Stomach (tissue), 9 donors: ENCODE results near the gene SUMO1. TPM values are rescaled to one million over a fixed set of nuclear protein-coding genes. Genes with fewer than 3 reads are reported as not detected.

ENCODE experiments used
- DNase-seq, 2 donors: peaks; one replicate each; pipeline versions ENCODE4 v3.0.0 to v3.0.0-alpha.2; 2013 to 2019
- H3K27ac ChIP-seq, 5 donors: fragments of 200-600 bp in 4 of 5; sonication (generic) in 4 of 5; one replicate each; pipeline ENCODE4 v1.5.1; 2013 to 2019; ENCODE audit warnings: mild to moderate bottlenecking in 1 of 5, moderate library complexity in 1 of 5
- H3K27me3 ChIP-seq, 3 donors: fragments of 200-600 bp; sonication (generic); one replicate each; pipeline ENCODE4 v1.5.1; 2017 to 2019; ENCODE audit warnings: mixed run types in 1 of 3
- H3K36me3 ChIP-seq, 4 donors: fragments of 200-600 bp; sonication (generic); 1 replicate in 3 of 4; 2 replicates in 1 of 4; pipeline ENCODE4 v1.5.1; 2016 to 2019
- H3K4me1 ChIP-seq, 4 donors: fragments of 200-600 bp; sonication (generic); one replicate each; pipeline ENCODE4 v1.5.1; 2016 to 2019
- H3K4me3 ChIP-seq, 4 donors: fragments of 200-600 bp; sonication (generic) in 3 of 4; one replicate each; pipeline ENCODE4 v1.5.1; 2016 to 2019; ENCODE audit warnings: mild to moderate bottlenecking in 1 of 4
- H3K9me3 ChIP-seq, 4 donors: fragments of 200-600 bp; sonication (generic); one replicate each; pipeline ENCODE4 v1.5.1; 2016 to 2019
- EP300 ChIP-seq: sonication (generic); formaldehyde crosslinking; IDR thresholded peaks from one replicate; pipeline ENCODE4 v1.6.1; 2017; ENCODE audit warnings: antibody characterized with exemption
- POLR2A ChIP-seq, 4 donors: fragments of 450-650 bp; IDR thresholded peaks; one replicate each; pipeline ENCODE4 v1.6.1; 2016; ENCODE audit warnings: antibody characterized with exemption in 4 of 4, control low read depth in 2 of 4, mild to moderate bottlenecking in 1 of 4, moderate library complexity in 1 of 4
- POLR2AphosphoS5 ChIP-seq, 3 donors: sonication (generic); formaldehyde crosslinking; IDR thresholded peaks; one replicate each; pipeline ENCODE4 v1.6.1; 2016; ENCODE audit warnings: antibody characterized with exemption in 3 of 3
- WGBS, 5 donors: extraction: QIAGEN DNeasy Blood & Tissue Kit in 3 of 5; methylation state at CpG; one replicate each; pipeline versions ENCODE4 v1.1.5 to v1.1.7; 2013 to 2018; 5-methylcytosine and 5-hydroxymethylcytosine counted together
- intact Hi-C: fragments of 100-400 bp; cut with DNase I; formaldehyde crosslinking; loops from one replicate; pipeline ENCODE4 v1.15.1; 2023; ENCODE audit warnings: low total_unique reads
- polyA plus RNA-seq, 3 donors: library from polyadenylated mRNA; stranded (reverse); fragments of 200-250 nt; gene quantifications; one replicate each; pipeline ENCODE4 v1.2.3, GENCODE V29; 2013
- total RNA-seq, 5 donors: library from RNA; depleted of rRNA; stranded (reverse); fragments of >200 nt; gene quantifications; one replicate each; pipeline versions ENCODE4 v1.1.0 to v1.2.3, GENCODE V29; 2014 to 2016
- TF ChIP-seq, protein P1 (sequence below), 7 experiments: fragments of 450-650 bp in 4 of 7; fragments of 200-600 bp in 3 of 7; sonication (generic) in 3 of 7; IDR thresholded peaks; one replicate each; pipeline ENCODE4 v1.5.1; 2016 to 2019; ENCODE audit warnings: antibody characterized with exemption in 7 of 7, control low read depth in 2 of 7, mild to moderate bottlenecking in 1 of 7
- donor health status: healthy with polysubstance abuse.
- donor health status: Bipolar disorder and iron deficiency.
- donor health status: healthy.

SUMO1 gene
- total and polyA plus RNA-seq, 8 donors = 17.8 to 118 (median 64.3) TPM

DNA sequence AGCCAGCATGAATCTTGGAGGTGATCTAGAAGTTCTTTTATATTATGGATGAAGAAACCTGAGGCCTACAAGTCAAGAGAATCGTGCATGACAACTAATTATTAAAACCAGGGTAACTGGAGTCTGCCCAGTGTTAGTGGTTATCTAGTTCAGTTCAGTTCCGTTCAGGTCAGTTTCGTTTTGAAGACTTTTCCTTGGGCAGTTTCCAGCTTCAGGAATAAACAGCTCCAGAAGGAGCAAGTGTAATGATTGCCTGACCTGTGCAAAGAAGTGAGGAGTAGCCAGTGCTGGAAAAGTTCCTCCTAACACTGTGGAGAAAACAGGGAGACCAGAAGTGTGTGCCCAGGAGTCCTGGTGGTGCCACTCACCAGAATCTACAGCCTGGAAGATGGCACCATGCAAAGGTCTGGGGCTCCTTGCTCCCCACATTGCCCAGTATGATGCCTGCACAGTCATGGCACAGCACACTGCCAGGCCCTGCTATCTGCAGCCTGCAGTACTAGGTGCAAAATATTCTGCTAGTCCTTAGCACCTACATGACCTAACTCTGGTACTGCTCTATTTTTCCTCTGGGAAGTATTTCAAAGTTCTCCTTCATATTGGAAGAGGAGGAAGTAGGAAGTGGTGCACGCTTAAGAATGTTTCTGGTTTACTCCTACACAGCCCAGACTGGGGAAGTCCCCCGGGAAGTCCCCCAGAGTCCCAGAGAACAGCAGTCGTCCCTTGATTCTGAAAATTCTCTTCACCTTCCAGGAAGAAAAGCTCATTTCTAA lies 65.8 kb downstream of the SUMO1 start:
- no peak for TF ChIP-seq POLR2A (IDR thresholded peaks at IDR 0.05)
- TF ChIP-seq EP300 = no peak
- no peak for TF ChIP-seq POLR2AphosphoS5 (IDR thresholded peaks at IDR 0.05)
- TF ChIP-seq, protein P1, sequence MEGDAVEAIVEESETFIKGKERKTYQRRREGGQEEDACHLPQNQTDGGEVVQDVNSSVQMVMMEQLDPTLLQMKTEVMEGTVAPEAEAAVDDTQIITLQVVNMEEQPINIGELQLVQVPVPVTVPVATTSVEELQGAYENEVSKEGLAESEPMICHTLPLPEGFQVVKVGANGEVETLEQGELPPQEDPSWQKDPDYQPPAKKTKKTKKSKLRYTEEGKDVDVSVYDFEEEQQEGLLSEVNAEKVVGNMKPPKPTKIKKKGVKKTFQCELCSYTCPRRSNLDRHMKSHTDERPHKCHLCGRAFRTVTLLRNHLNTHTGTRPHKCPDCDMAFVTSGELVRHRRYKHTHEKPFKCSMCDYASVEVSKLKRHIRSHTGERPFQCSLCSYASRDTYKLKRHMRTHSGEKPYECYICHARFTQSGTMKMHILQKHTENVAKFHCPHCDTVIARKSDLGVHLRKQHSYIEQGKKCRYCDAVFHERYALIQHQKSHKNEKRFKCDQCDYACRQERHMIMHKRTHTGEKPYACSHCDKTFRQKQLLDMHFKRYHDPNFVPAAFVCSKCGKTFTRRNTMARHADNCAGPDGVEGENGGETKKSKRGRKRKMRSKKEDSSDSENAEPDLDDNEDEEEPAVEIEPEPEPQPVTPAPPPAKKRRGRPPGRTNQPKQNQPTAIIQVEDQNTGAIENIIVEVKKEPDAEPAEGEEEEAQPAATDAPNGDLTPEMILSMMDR (IDR thresholded peaks at IDR 0.05) = no peak
- peaks cover 0 to 11% (median 0%) of the 10 kb centered on the region in 3 donors for H3K27me3 ChIP-seq
- intact Hi-C loops = no loop called here
- no peaks in the 10 kb centered on the region for H3K9me3 ChIP-seq
- no peak overlapping the region for H3K4me3 ChIP-seq
- H3K4me1 ChIP-seq = peaks cover 7 to 20% (median 10%) of the 10 kb centered on the region in 4 donors
- no peaks in the 10 kb centered on the region for H3K36me3 ChIP-seq
- WGBS, 5 donors = 21 to 42% (median 32%) methylated on average over 6 of the region's 6 CpGs
- peak overlapping the region in 2 of 5 donors; percentile 40 to 43 for H3K27ac ChIP-seq
- DNase-seq = no peak

DNA sequence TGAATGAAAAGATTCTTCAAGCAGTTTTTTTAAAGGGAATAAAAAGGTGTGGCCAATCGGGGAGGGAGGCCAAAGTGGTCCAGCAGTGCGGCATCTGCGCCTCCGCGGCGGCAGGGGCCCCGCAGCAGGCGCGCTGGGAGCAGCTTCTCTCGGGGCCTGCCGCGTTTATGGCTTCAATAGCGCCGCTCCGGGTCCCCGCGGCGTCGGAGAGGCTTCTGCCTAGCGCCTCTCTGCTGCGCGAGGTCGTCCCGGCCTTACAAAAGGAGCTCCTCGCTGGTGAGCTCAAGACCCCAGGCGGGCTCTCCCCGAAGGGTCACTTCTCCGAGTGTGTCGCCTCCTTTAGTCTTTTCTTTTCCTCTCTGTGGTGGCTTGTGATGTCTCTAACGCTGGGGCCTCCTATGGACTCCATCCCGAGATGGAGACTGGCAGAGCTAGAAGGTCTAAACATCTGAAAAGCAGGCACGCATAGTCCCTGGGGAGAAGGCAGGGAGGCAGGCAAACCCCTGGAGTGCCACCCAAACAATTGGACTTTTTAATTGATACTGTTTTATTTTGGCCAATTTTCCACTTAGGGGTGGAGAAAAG lies 67.1 kb downstream of the SUMO1 start:
- no peaks in the 10 kb centered on the region for H3K36me3 ChIP-seq
- H3K27ac ChIP-seq = no peak overlapping the region
- peaks cover 0 to 11% (median 0%) of the 10 kb centered on the region in 3 donors for H3K27me3 ChIP-seq
- H3K4me3 ChIP-seq = peak overlapping the region; percentile 17 to 29 (median 22)
- no peaks in the 10 kb centered on the region for H3K9me3 ChIP-seq
- peak in 1 of 2 donors; percentile 58 for DNase-seq
- 22 to 47% (median 31%) methylated on average over 11 to 32 of the region's 32 CpGs for WGBS, 5 donors
- TF ChIP-seq, protein P1 (IDR thresholded peaks at IDR 0.05) = no peak
- TF ChIP-seq POLR2A (IDR thresholded peaks at IDR 0.05) (no peak), POLR2AphosphoS5 (IDR thresholded peaks at IDR 0.05) (no peak), EP300 (no peak)
- peaks cover 7 to 20% (median 10%) of the 10 kb centered on the region in 4 donors for H3K4me1 ChIP-seq
- intact Hi-C loops = no loop called here

DNA sequence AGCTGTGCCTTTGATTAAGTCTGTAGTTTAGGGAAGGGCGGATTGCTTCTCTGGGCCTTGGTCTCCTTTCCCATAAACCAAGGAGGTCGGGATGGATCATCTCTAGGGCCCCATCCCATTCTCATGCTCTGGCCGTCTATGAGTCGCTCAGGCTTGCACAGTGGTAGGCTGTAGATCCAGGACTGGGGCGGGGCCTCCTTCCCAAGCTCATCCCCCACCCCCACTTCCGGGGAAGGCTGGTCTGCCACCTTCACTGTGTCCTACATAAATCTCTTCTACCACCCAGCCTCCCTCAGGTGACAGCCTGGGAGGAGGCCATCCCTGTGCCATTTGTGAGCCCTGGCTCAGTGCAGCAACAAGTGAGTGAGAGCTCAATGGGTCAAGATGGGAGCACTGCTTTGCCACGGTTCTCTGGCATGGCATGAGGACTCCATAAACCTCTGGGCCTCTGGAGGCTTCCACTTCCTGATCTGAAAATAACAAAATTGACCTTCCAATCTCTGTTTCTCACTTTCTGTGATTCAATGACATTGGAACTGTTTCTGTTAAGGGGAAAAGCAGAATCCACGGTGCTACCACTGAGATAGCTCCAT lies 68.5 kb downstream of the SUMO1 start:
- peaks cover 0 to 11% (median 0%) of the 10 kb centered on the region in 3 donors for H3K27me3 ChIP-seq
- no peaks in the 10 kb centered on the region for H3K36me3 ChIP-seq
- H3K4me3 ChIP-seq = no peak overlapping the region
- TF ChIP-seq EP300 (no peak), POLR2AphosphoS5 (IDR thresholded peaks at IDR 0.05) (no peak), POLR2A (IDR thresholded peaks at IDR 0.05) (no peak)
- TF ChIP-seq, protein P1 (IDR thresholded peaks at IDR 0.05) = no peak
- H3K9me3 ChIP-seq = no peaks in the 10 kb centered on the region
- no peak for DNase-seq
- 82 to 97% (median 94%) methylated on average over 8 of the region's 8 CpGs for WGBS, 5 donors
- peaks cover 7 to 20% (median 10%) of the 10 kb centered on the region in 4 donors for H3K4me1 ChIP-seq
- intact Hi-C loops = no loop called here
- no peak overlapping the region for H3K27ac ChIP-seq

DNA sequence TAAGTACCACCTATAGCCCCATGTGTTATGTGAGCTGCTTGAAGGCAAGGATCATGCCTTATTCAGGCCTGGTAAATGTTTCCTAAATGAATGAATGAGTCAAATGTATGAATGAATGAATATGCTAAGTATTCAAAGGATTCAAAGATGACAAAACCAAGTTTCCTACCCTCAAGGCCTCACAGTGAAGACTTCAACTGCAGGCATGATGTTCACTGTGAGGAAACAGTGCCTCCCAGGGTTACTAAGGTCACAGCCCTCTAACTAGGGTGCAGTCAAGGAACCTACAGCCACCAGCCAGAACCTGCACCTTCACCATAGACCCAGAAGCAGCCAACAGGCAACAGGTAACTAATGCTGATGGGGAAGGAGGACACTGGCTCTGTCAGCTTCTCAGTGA lies 69.3 kb downstream of the SUMO1 start:
- Histone ChIP-seq H3K27ac (no peak overlapping the region), H3K9me3 (no peaks in the 10 kb centered on the region), H3K27me3 (peaks cover 0 to 11% (median 0%) of the 10 kb centered on the region in 3 donors), H3K4me3 (no peak overlapping the region), H3K36me3 (no peaks in the 10 kb centered on the region), H3K4me1 (peaks cover 7 to 20% (median 10%) of the 10 kb centered on the region in 4 donors)
- DNase-seq = no peak
- no peak for TF ChIP-seq POLR2A (IDR thresholded peaks at IDR 0.05)
- TF ChIP-seq POLR2AphosphoS5 (IDR thresholded peaks at IDR 0.05) = no peak
- intact Hi-C loops = no loop called here
